H9 (cell line): Measurements from ENCODE around the gene RAB3C. TPM values are rescaled to one million over a fixed set of nuclear protein-coding genes. Genes with fewer than 3 reads are reported as not detected.

Experiments used
- DNase-seq: peaks from one replicate; pipeline ENCODE4 v3.0.0-alpha.2; 2017
- H2AFZ ChIP-seq: one replicate; pipeline ENCODE4 v1.6.1; 2013; ENCODE audit warnings: mild to moderate bottlenecking, low read length, control low read depth, moderate library complexity
- H2AK5ac ChIP-seq: 2 replicates; pipeline ENCODE4 v1.6.1; 2013; ENCODE audit warnings: low read length, control low read depth, mixed read lengths; ENCODE audit not compliant: insufficient read length
- H2BK120ac ChIP-seq: one replicate; pipeline ENCODE4 v1.6.1; 2013; ENCODE audit warnings: low read depth, mild to moderate bottlenecking, low read length, control low read depth, inconsistent platforms; ENCODE audit not compliant: poor library complexity, severe bottlenecking
- H2BK12ac ChIP-seq: 2 replicates; pipeline ENCODE4 v1.6.1; 2013; ENCODE audit warnings: low read length, control low read depth, mixed read lengths, low read depth; ENCODE audit not compliant: insufficient read length
- H2BK15ac ChIP-seq: 2 replicates; pipeline ENCODE4 v1.6.1; 2013; ENCODE audit warnings: low read depth, low read length, control low read depth
- H2BK20ac ChIP-seq: one replicate; pipeline ENCODE4 v1.6.1; 2013; ENCODE audit warnings: low read depth, mild to moderate bottlenecking, low read length, control low read depth, inconsistent platforms; ENCODE audit not compliant: poor library complexity, severe bottlenecking
- H2BK5ac ChIP-seq: 2 replicates; pipeline ENCODE4 v1.6.1; 2013; ENCODE audit warnings: low read length, control low read depth, mixed read lengths; ENCODE audit not compliant: insufficient read length
- H3K14ac ChIP-seq: 2 replicates; pipeline ENCODE4 v1.6.1; 2013; ENCODE audit warnings: low read length, control low read depth; ENCODE audit not compliant: insufficient read depth
- H3K18ac ChIP-seq: 2 replicates; pipeline ENCODE4 v1.6.1; 2013; ENCODE audit warnings: low read depth, mild to moderate bottlenecking, mixed read lengths, low read length, control low read depth; ENCODE audit not compliant: insufficient read length
- H3K23ac ChIP-seq: 2 replicates; pipeline ENCODE4 v1.6.1; 2013; ENCODE audit warnings: low read length, control low read depth, mixed read lengths, low read depth; ENCODE audit not compliant: insufficient read length
- H3K23me2 ChIP-seq: 2 replicates; pipeline ENCODE4 v1.6.1; 2013; ENCODE audit warnings: low read depth, mild to moderate bottlenecking, mixed read lengths, low read length, control low read depth; ENCODE audit not compliant: insufficient read length, poor library complexity, severe bottlenecking
- H3K27ac ChIP-seq: 2 replicates; pipeline ENCODE4 v1.5.1; 2013; ENCODE audit warnings: low read length, control low read depth, mixed read lengths, low read depth; ENCODE audit not compliant: insufficient read length
- H3K27me3 ChIP-seq: 2 replicates; pipeline ENCODE4 v1.6.1; 2013; ENCODE audit warnings: low read length, control low read depth, inconsistent platforms; ENCODE audit not compliant: insufficient read depth
- H3K4ac ChIP-seq: 2 replicates; pipeline ENCODE4 v1.6.1; 2013; ENCODE audit warnings: low read depth, mild to moderate bottlenecking, control low read depth, inconsistent platforms, low read length, moderate library complexity
- H3K4me1 ChIP-seq: 2 replicates; pipeline ENCODE4 v1.6.1; 2013; ENCODE audit warnings: low read length, control low read depth, inconsistent platforms; ENCODE audit not compliant: insufficient read depth
- H3K4me2 ChIP-seq: 2 replicates; pipeline ENCODE4 v1.6.1; 2013; ENCODE audit warnings: low read length, control low read depth, mixed read lengths; ENCODE audit not compliant: insufficient read length, insufficient read depth
- H3K56ac ChIP-seq: 2 replicates; pipeline ENCODE4 v1.6.1; 2013; ENCODE audit warnings: low read depth, mild to moderate bottlenecking, mixed read lengths, low read length, control low read depth; ENCODE audit not compliant: insufficient read length
- H3K79me1 ChIP-seq: 2 replicates; pipeline ENCODE4 v1.6.1; 2013; ENCODE audit warnings: low read depth, mild to moderate bottlenecking, moderate library complexity, low read length, control low read depth, inconsistent platforms; ENCODE audit not compliant: insufficient read depth, poor library complexity, severe bottlenecking
- H3K79me2 ChIP-seq: 2 replicates; pipeline ENCODE4 v1.6.1; 2013; ENCODE audit warnings: low read length, control low read depth, inconsistent platforms; ENCODE audit not compliant: insufficient read depth
- H3K9ac ChIP-seq: 2 replicates; pipeline ENCODE4 v1.6.1; 2013; ENCODE audit warnings: low read length, control low read depth, mixed read lengths; ENCODE audit not compliant: insufficient read length; ENCODE audit errors: extremely low read depth
- H3K9me3 ChIP-seq: one replicate; pipeline ENCODE4 v1.6.1; 2013; ENCODE audit warnings: low read depth, low read length, inconsistent platforms; ENCODE audit not compliant: control insufficient read depth
- H3T11ph ChIP-seq: one replicate; pipeline ENCODE4 v1.6.1; 2013; ENCODE audit warnings: mild to moderate bottlenecking, low read length, control low read depth, inconsistent platforms
- H4K20me1 ChIP-seq: one replicate; pipeline ENCODE4 v1.6.1; 2013; ENCODE audit not compliant: control insufficient read depth, insufficient read length, insufficient read depth
- H4K5ac ChIP-seq: 2 replicates; pipeline ENCODE4 v1.6.1; 2013; ENCODE audit warnings: low read depth, mild to moderate bottlenecking, mixed read lengths, low read length, control low read depth; ENCODE audit not compliant: insufficient read length
- H4K8ac ChIP-seq: replicated peaks from 2 replicates; pipeline ENCODE4 v1.6.1; 2013; ENCODE audit warnings: low read length, control low read depth, mixed read lengths, low read depth; ENCODE audit not compliant: insufficient read length
- H4K91ac ChIP-seq: 2 replicates; pipeline ENCODE4 v1.6.1; 2013; ENCODE audit warnings: low read depth, mild to moderate bottlenecking, moderate library complexity, mixed read lengths, low read length, control low read depth; ENCODE audit not compliant: insufficient read length
- H3K27ac Mint-ChIP-seq, 3 experiments: 2 replicates in 2 of 3; 3 replicates in 1 of 3; pipeline ENCODE4 v1.8.0; 2020 to 2021; ENCODE audit warnings: mixed read lengths in 3 of 3, mild to moderate bottlenecking in 1 of 3, moderate library complexity in 1 of 3
- H3K27me3 Mint-ChIP-seq: 2 replicates; pipeline ENCODE4 v1.8.0; 2021; ENCODE audit warnings: low read depth, mild to moderate bottlenecking, moderate library complexity, mixed read lengths
- H3K36me3 Mint-ChIP-seq, 3 experiments: 2 replicates in 2 of 3; 3 replicates in 1 of 3; pipeline ENCODE4 v1.8.0; 2020 to 2021; ENCODE audit warnings: low read depth in 3 of 3, mixed read lengths in 3 of 3; ENCODE audit not compliant: insufficient read depth in 1 of 3
- H3K4me1 Mint-ChIP-seq, 2 experiments: 2 replicates each; pipeline ENCODE4 v1.8.0; 2020; ENCODE audit warnings: mixed read lengths in 2 of 2
- H3K4me3 Mint-ChIP-seq, 2 experiments: 2 replicates in 1 of 2; 3 replicates in 1 of 2; pipeline ENCODE4 v1.8.0; 2020 to 2021; ENCODE audit warnings: mild to moderate bottlenecking in 2 of 2, mixed read lengths in 2 of 2, moderate library complexity in 1 of 2
- H3K9me3 Mint-ChIP-seq, 2 experiments: 2 replicates in 1 of 2; 3 replicates in 1 of 2; pipeline ENCODE4 v1.8.0; 2020; ENCODE audit warnings: mild to moderate bottlenecking in 2 of 2, mixed read lengths in 2 of 2, moderate library complexity in 1 of 2
- WGBS: extraction: QIAGEN DNeasy Blood & Tissue Kit; methylation state at CpG from one replicate; pipeline ENCODE4 v1.1.7; 2013; ENCODE audit warnings: missing lambda C conversion rate, low lambda C conversion rate, mixed read lengths; ENCODE audit not compliant: insufficient read length; ENCODE audit errors: extremely low coverage; 5-methylcytosine and 5-hydroxymethylcytosine counted together
- total RNA-seq: library from RNA; stranded (reverse); gene quantifications from 2 replicates; pipeline ENCODE4 v1.2.1, GENCODE V29; 2021
- TF ChIP-seq, protein P1 (sequence below): fragments of 200-600 bp; sonication (generic); conservative IDR thresholded peaks from 3 replicates; pipeline ENCODE4 v1.8.0; 2021; ENCODE audit warnings: antibody characterized with exemption, mild to moderate bottlenecking

The RAB3C gene
- total RNA-seq, 1 experiment from 2014 or later, result 16.3 TPM

DNA sequence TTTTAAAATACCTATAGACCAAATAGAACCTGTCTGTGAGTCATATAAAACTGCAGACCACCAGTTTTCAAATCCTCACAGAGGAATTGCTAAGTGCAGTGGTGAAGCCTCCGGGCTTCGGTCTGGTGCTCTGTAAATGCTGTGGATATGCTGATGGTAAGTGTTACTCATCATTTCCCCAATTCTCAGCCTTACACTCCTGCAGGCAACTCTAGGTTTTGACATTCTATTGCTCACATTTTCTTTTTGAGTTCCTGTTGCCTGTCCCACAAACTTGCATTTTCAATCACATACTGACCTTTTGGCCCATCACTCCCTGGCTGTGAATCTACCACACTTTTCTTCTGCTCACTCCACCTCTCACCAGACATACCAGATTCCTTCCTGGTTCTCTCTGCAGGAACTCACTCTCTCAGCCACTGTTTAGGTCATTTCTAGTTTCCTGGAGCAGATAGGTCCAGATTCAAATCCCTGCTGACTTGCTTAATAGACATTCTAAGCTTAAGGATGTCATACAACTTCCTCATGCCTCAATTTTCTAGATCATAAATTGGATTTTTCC lies 192.9 kb downstream of the RAB3C start:
- no peak overlapping the region for H2BK12ac ChIP-seq
- no peak overlapping the region; a peak in 1 of 7 replicates for H3K27ac Mint-ChIP-seq
- H3K36me3 Mint-ChIP-seq, result no peaks in the 10 kb centered on the region
- no peak overlapping the region for H2BK20ac ChIP-seq
- H4K91ac ChIP-seq, result no peak overlapping the region
- H2AFZ ChIP-seq, result no peak overlapping the region
- H3K9ac ChIP-seq, result no peak overlapping the region
- H3K9me3 ChIP-seq, result no peaks in the 10 kb centered on the region
- no peak overlapping the region for H2BK15ac ChIP-seq
- H2BK120ac ChIP-seq, result no peak overlapping the region
- no peak overlapping the region for H3T11ph ChIP-seq
- no peak overlapping the region for H3K27ac ChIP-seq
- no peak overlapping the region for H3K4ac ChIP-seq
- no peak overlapping the region for H2BK5ac ChIP-seq
- WGBS, result no CpG with 5 or more reads among the region's 2 CpGs
- H3K4me1 Mint-ChIP-seq, result no peaks in the 10 kb centered on the region
- DNase-seq, result no peak
- no peak overlapping the region for H3K14ac ChIP-seq
- H3K9me3 Mint-ChIP-seq, result no peaks in the 10 kb centered on the region
- no peak overlapping the region for H4K5ac ChIP-seq
- no peak overlapping the region for H4K8ac ChIP-seq
- H3K27me3 Mint-ChIP-seq, result no peaks in the 10 kb centered on the region
- H3K4me1 ChIP-seq, result no peaks in the 10 kb centered on the region
- H3K4me3 Mint-ChIP-seq, result no peak overlapping the region
- no peaks in the 10 kb centered on the region for H3K23me2 ChIP-seq
- no peaks in the 10 kb centered on the region for H3K79me2 ChIP-seq
- no peak overlapping the region for H3K56ac ChIP-seq
- H2AK5ac ChIP-seq, result no peak overlapping the region
- H3K23ac ChIP-seq, result no peak overlapping the region
- H3K27me3 ChIP-seq, result no peaks in the 10 kb centered on the region
- no peaks in the 10 kb centered on the region for H4K20me1 ChIP-seq
- TF ChIP-seq, protein P1, sequence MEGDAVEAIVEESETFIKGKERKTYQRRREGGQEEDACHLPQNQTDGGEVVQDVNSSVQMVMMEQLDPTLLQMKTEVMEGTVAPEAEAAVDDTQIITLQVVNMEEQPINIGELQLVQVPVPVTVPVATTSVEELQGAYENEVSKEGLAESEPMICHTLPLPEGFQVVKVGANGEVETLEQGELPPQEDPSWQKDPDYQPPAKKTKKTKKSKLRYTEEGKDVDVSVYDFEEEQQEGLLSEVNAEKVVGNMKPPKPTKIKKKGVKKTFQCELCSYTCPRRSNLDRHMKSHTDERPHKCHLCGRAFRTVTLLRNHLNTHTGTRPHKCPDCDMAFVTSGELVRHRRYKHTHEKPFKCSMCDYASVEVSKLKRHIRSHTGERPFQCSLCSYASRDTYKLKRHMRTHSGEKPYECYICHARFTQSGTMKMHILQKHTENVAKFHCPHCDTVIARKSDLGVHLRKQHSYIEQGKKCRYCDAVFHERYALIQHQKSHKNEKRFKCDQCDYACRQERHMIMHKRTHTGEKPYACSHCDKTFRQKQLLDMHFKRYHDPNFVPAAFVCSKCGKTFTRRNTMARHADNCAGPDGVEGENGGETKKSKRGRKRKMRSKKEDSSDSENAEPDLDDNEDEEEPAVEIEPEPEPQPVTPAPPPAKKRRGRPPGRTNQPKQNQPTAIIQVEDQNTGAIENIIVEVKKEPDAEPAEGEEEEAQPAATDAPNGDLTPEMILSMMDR, result no peak
- no peak overlapping the region for H3K18ac ChIP-seq
- H3K79me1 ChIP-seq, result no peaks in the 10 kb centered on the region
- H3K4me2 ChIP-seq, result no peak overlapping the region
